ES-I3 (cell line): ENCODE data around the gene XPC.
"Not testable (repeated sequence)": the region's sequence is repeated elsewhere in the genome, so short reads cannot be mapped to it uniquely, and the experiment has no call there.

Source experiments
- H3K36me3 ChIP-seq: 2 replicates; pipeline ENCODE4 v1.6.1; 2013; ENCODE audit warnings: mild to moderate bottlenecking, low read length, control low read depth, moderate library complexity; ENCODE audit not compliant: insufficient read depth
- H3K4me1 ChIP-seq: 2 replicates; pipeline ENCODE4 v1.6.1; 2013; ENCODE audit warnings: mild to moderate bottlenecking, control low read depth, low read length; ENCODE audit not compliant: insufficient read depth
- H3K9ac ChIP-seq: 2 replicates; pipeline ENCODE4 v1.6.1; 2013; ENCODE audit warnings: low read depth, mild to moderate bottlenecking, low read length, moderate library complexity
- H3K9me3 ChIP-seq: 2 replicates; pipeline ENCODE4 v1.6.1; 2013; ENCODE audit warnings: mild to moderate bottlenecking, low read length, moderate library complexity; ENCODE audit not compliant: control insufficient read depth, insufficient read depth

XPC gene

GRCh38 chr3:14124223-14124614 is 54.2 kb downstream of the XPC start:
- Histone ChIP-seq H3K9me3 (0 out of 2 replicates have a peak, but pooled peaks cover under 1% of the 10 kb centered on the region), H3K9ac (peak overlapping the region; percentile 74), H3K36me3 (peaks cover 14% of the 10 kb centered on the region), H3K4me1 (peaks cover 26% of the 10 kb centered on the region)

- Histone ChIP-seq H3K4me1 (peaks cover 26% of the 10 kb centered on the region), H3K9me3 (0 out of 2 replicates have a peak, but pooled peaks cover 2% of the 10 kb centered on the region), H3K36me3 (peaks cover 9% of the 10 kb centered on the region; the same call in 1 of the 2 replicates), H3K9ac (peak overlapping the region; percentile 74)
Observed at GRCh38 chr3:14123308-14124222, 54.8 kb downstream of the XPC start.

- H3K36me3 ChIP-seq = peaks cover 9% of the 10 kb centered on the region; the same call in 1 of the 2 replicates
- H3K9ac ChIP-seq = no peak overlapping the region
- H3K9me3 ChIP-seq = 0 out of 2 replicates have a peak, but pooled peaks cover 2% of the 10 kb centered on the region
- peaks cover 26% of the 10 kb centered on the region for H3K4me1 ChIP-seq
Observed at GRCh38 chr3:14122301-14122700, 56.1 kb downstream of the XPC start.

GRCh38 chr3:14121859-14122258 is 56.5 kb downstream of the XPC start:
- Histone ChIP-seq H3K9ac (no peak overlapping the region), H3K9me3 (0 out of 2 replicates have a peak, but pooled peaks cover 2% of the 10 kb centered on the region), H3K4me1 (peaks cover 25% of the 10 kb centered on the region), H3K36me3 (peaks cover 9% of the 10 kb centered on the region; the same call in 1 of the 2 replicates)

GRCh38 chr3:14120921-14121448 is 57.4 kb downstream of the XPC start:
- H3K4me1 ChIP-seq = peaks cover 17% of the 10 kb centered on the region
- not testable (repeated sequence) for H3K9ac ChIP-seq, H3K9me3 ChIP-seq, H3K36me3 ChIP-seq

GRCh38 chr3:14120111-14120920 is 58.1 kb downstream of the XPC start:
- Histone ChIP-seq H3K36me3 (peaks cover 9% of the 10 kb centered on the region; the same call in 1 of the 2 replicates), H3K9me3 (0 out of 2 replicates have a peak, but pooled peaks cover 2% of the 10 kb centered on the region), H3K4me1 (peaks cover 16% of the 10 kb centered on the region), H3K9ac (no peak overlapping the region)

GRCh38 chr3:14119651-14120050 is 58.8 kb downstream of the XPC start:
- peaks cover 9% of the 10 kb centered on the region; the same call in 1 of the 2 replicates for H3K36me3 ChIP-seq
- 0 out of 2 replicates have a peak, but pooled peaks cover 2% of the 10 kb centered on the region for H3K9me3 ChIP-seq
- H3K9ac ChIP-seq = no peak overlapping the region
- peaks cover 16% of the 10 kb centered on the region for H3K4me1 ChIP-seq

GRCh38 chr3:14118400-14119381 is 59.7 kb downstream of the XPC start:
- H3K9me3 ChIP-seq = 0 out of 2 replicates have a peak, but pooled peaks cover 2% of the 10 kb centered on the region
- no peak overlapping the region for H3K9ac ChIP-seq
- peaks cover 16% of the 10 kb centered on the region for H3K4me1 ChIP-seq
- peaks cover 9% of the 10 kb centered on the region; the same call in 1 of the 2 replicates for H3K36me3 ChIP-seq

- H3K36me3 ChIP-seq = peaks cover 15% of the 10 kb centered on the region; the same call in 1 of the 2 replicates
- H3K4me1 ChIP-seq = peaks cover 11% of the 10 kb centered on the region
- H3K9ac ChIP-seq = no peak overlapping the region
- H3K9me3 ChIP-seq = 0 out of 2 replicates have a peak, but pooled peaks cover 2% of the 10 kb centered on the region
Observed at GRCh38 chr3:14117468-14118399, 60.7 kb downstream of the XPC start.

GRCh38 chr3:14113965-14114635 is 64.3 kb downstream of the XPC start:
- H3K36me3 ChIP-seq = peaks cover 8% of the 10 kb centered on the region; the same call in 1 of the 2 replicates
- H3K4me1 ChIP-seq = no peaks in the 10 kb centered on the region
- no peak overlapping the region for H3K9ac ChIP-seq
- 0 out of 2 replicates have a peak, but pooled peaks cover under 1% of the 10 kb centered on the region for H3K9me3 ChIP-seq

GRCh38 chr3:14110699-14111098 is 67.7 kb downstream of the XPC start:
- H3K9ac ChIP-seq = no peak overlapping the region
- no peaks in the 10 kb centered on the region for H3K9me3 ChIP-seq
- peaks cover 8% of the 10 kb centered on the region; the same call in 1 of the 2 replicates for H3K36me3 ChIP-seq
- H3K4me1 ChIP-seq = no peaks in the 10 kb centered on the region

GRCh38 chr3:14109821-14110220 is 68.6 kb downstream of the XPC start:
- H3K4me1 ChIP-seq, H3K9me3 ChIP-seq, H3K9ac ChIP-seq, H3K36me3 ChIP-seq: not testable (repeated sequence)
